ENCODE results near the gene LEMD3.
"Not testable (repeated sequence)": the region's sequence is repeated elsewhere in the genome, so short reads cannot be mapped to it uniquely, and the experiment has no call there.

The LEMD3 gene

DNA sequence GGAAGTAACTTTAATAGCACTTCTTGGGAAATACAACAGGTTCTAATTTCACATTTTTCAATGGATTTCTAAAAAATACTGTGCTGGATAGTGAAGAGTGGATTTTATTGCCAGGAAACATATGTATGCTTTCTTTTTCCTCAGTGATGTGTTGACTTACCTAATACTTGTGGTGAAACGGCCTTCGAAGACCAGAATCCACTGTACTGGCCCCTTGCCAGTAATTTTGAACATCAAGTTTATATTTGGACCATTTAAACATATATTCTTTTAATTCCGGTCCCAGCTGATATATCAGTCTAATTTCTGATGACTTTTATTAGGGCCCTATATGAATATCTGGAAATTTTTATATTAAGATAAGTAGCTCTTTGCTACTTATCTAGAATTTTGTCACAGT is 110.9 kb downstream of the LEMD3 start:
- FAIRE-seq: no peak

- no peak for FAIRE-seq
Observed at GRCh38 chr12:65282840-65283239, 113.5 kb downstream of the LEMD3 start.

DNA sequence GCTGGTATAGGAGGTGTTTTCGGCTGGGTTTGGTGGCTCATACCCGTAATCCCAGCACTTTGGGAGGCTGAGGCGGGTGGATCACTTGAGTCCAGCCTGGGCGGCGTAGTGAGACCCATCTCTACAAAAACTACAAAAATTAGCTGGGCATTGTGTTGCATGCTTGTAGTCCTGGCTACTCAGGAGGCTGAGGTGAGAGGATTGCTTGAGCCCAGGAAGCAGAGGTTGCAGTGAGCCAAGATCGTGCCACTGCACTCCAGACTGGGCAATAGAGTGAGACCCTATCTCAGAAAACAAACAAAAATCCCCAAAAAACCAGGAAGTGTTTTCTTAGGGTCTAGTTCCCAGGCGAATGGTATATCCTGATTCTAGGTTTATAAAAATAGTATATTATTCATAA is 116.1 kb downstream of the LEMD3 start:
- FAIRE-seq: not testable (repeated sequence)

DNA sequence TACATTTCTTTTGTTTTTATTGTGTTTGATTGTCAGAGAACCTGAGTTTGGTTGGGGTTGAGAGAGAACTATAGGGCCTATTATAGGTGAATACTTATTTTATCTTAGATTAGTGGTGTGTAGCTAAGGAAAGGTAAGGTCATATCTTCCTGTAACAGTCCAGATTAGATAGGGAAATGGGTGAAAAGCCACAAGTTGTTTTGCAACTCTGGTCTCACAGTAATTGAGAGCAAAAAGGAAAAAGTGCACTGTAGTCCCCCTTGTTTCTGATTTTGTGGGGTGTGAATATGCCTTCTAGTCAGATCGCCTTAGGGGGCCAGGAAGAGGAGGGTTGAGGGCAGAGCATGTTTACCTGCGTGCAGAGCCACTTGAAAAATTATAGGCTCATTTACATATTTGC is 118.0 kb downstream of the LEMD3 start:
- FAIRE-seq: no peak

GRCh38 chr12:65292241-65292640 is 122.9 kb downstream of the LEMD3 start:
- FAIRE-seq: no peak

- FAIRE-seq: no peak
Observed at GRCh38 chr12:65293735-65294134, 124.4 kb downstream of the LEMD3 start.

DNA sequence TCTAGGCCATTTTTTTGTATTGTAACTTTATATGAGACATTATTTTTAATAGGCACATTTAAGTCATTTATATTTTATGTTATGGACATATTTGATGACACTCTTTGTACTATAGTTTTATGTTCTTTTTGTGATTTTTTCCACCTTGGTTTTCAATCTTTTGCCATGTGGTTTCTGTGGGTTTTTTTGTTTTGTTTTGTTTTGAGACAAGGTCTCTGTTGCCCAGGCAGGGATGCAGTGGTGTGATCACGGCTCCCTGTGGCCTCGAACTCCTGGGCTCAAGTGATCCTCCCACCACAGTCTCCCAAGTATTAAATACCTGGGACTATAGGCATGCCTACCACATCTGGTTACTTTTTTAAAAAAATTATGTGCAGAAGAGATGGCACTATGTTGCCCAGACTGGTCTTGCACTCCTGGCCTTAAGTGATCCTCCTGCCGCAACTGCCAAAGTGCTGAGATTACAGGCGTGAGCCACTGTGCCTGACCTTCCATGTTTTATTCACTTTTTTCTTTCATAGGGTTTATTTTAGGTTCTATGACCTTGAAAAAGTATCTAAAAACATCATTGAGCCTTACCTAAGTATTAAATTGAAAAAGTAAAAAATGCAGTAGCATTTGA is 125.4 kb downstream of the LEMD3 start:
- no peak for FAIRE-seq

GRCh38 chr12:65296508-65297265 is 127.3 kb downstream of the LEMD3 start:
- no peak for FAIRE-seq
